Measurements from ENCODE around the gene RAG1. TPM values are rescaled to one million over a fixed set of nuclear protein-coding genes. Genes with fewer than 3 reads are reported as not detected.

Gene RAG1
- total RNA-seq: 0.93 TPM

GRCh38 chr11:36567694-36568093, at the start of gene RAG1:
TSS of gene RAG1 (plus strand) at chr11:36568007. CDS start at chr11:36573305, 5,298 bp downstream.

GRCh38 chr11:36594316-36594989, 26.6 kb downstream of the RAG1 start, which contains the start of gene IFTAP:
TSS of gene IFTAP (plus strand) at chr11:36594502. CDS start at chr11:36610104, 15,602 bp downstream.

GRCh38 chr11:36598051-36598450, 30.2 kb downstream of the RAG1 start, which contains the start of gene RAG2:
TSS of gene RAG2 (minus strand) at chr11:36598236. CDS start at chr11:36594168, 4,068 bp downstream.

Other genes with a start within 250 kb of the RAG1 start
- 16.7 TPM for gene TRAF6, start 57.7 kb upstream of the RAG1 start, total RNA-seq
- 76.2 TPM for gene IFTAP, start 26.5 kb downstream of the RAG1 start, total RNA-seq
- gene RAG2, start 30.2 kb downstream of the RAG1 start, total RNA-seq: 0.49 TPM